A549 (cell line): Measurements from ENCODE around the gene PRAMEF11. TPM values are rescaled to one million over a fixed set of nuclear protein-coding genes. Genes with fewer than 3 reads are reported as not detected.
"Not testable (repeated sequence)": the region's sequence is repeated elsewhere in the genome, so short reads cannot be mapped to it uniquely, and the experiment has no call there.

Experiments used
- ATAC-seq, 2 experiments: fragments of 200-7000 bp in 1 of 2; fragments of >200 bp in 1 of 2; cut with Nextera tagmentation in 1 of 2; cut with Tn5 transposase in 1 of 2; 3 replicates each; pipeline versions ENCODE4 v1.8.0 to v1.9.1; 2018 to 2020; ENCODE audit warnings: mild to moderate bottlenecking in 1 of 2, moderate library complexity in 1 of 2
- CTCF ChIA-PET: fragments of 300-600 bp; sonication (Branson Sonifier 250); formaldehyde crosslinking; extraction: SDS; loops from one replicate; lab custom pipeline; 2021; ENCODE audit warnings: antibody characterized with exemption, inconsistent platforms; lab: Yijun Ruan, JAX
- POLR2A ChIA-PET: fragments of 350-600 bp; formaldehyde crosslinking; extraction: SDS; loops from one replicate; lab custom pipeline; 2021; ENCODE audit warnings: antibody characterized with exemption, inconsistent platforms; lab: Yijun Ruan, JAX
- DNase-seq, 2 experiments: peaks; one replicate each; pipeline versions ENCODE4 v3.0.0 to v3.0.0-alpha.2; 2011 to 2016; ENCODE audit warnings: low read depth in 1 of 2, low spot score in 1 of 2
- FAIRE-seq: peaks from 2 replicates; lab custom pipeline; 2011; peaks lifted over from hg19 to GRCh38; lab: Jason Lieb, UNC
- H3K27ac ChIP-seq, 2 experiments: fragments of >200 bp; sonication (Bioruptor Twin); formaldehyde crosslinking; 3 replicates each; pipeline ENCODE4 v1.5.1; 2016 to 2017
- H3K4me1 ChIP-seq: fragments of >200 bp; sonication (Bioruptor Twin); formaldehyde crosslinking; 3 replicates; pipeline ENCODE4 v1.6.1; 2016
- H3K4me2 ChIP-seq: fragments of >200 bp; sonication (Bioruptor Twin); formaldehyde crosslinking; 3 replicates; pipeline ENCODE4 v1.6.1; 2016
- H3K4me3 ChIP-seq: fragments of >200 bp; sonication (Bioruptor Twin); formaldehyde crosslinking; 3 replicates; pipeline ENCODE4 v1.5.1; 2016
- H3K9me3 ChIP-seq: fragments of >200 bp; sonication (Bioruptor Twin); formaldehyde crosslinking; 3 replicates; pipeline ENCODE4 v1.6.1; 2016
- CBX2 ChIP-seq: fragments of 200-600 bp; sonication (generic); IDR thresholded peaks from 2 replicates; pipeline ENCODE4 v1.6.1; 2016; ENCODE audit warnings: low read depth, mild to moderate bottlenecking, borderline replicate concordance
- CBX8 ChIP-seq: fragments of 200-600 bp; sonication (generic); IDR thresholded peaks from 2 replicates; pipeline ENCODE4 v1.6.1; 2016
- CTCF ChIP-seq: fragments of >200 bp; sonication (Bioruptor Twin); formaldehyde crosslinking; IDR thresholded peaks from 3 replicates; pipeline ENCODE4 v1.5.1; 2016
- E2F6 ChIP-seq: IDR thresholded peaks from 2 replicates; pipeline ENCODE4 v1.6.1; 2012; ENCODE audit warnings: low read depth, borderline replicate concordance
- EHF ChIP-seq: fragments of 250-450 bp; sonication (Bioruptor Pico); IDR thresholded peaks from 2 replicates; pipeline ENCODE4 v1.5.0; 2020; ENCODE audit warnings: mild to moderate bottlenecking
- EP300 ChIP-seq, 2 experiments: fragments of >200 bp; sonication (Bioruptor Twin); formaldehyde crosslinking; IDR thresholded peaks; 2 replicates in 1 of 2; 3 replicates in 1 of 2; pipeline ENCODE4 v1.6.1; 2016 to 2017
- HDAC2 ChIP-seq: fragments of 200-600 bp; sonication (generic); IDR thresholded peaks from 2 replicates; pipeline ENCODE4 v1.6.1; 2016
- HMGXB4 ChIP-seq: fragments of 250-450 bp; sonication (Bioruptor Pico); IDR thresholded peaks from 2 replicates; pipeline ENCODE4 v1.5.0; 2021; ENCODE audit warnings: mild to moderate bottlenecking, moderate library complexity, borderline replicate concordance
- JUN ChIP-seq, 2 experiments: fragments of >200 bp; sonication (Bioruptor Twin); formaldehyde crosslinking; IDR thresholded peaks; 2 replicates in 1 of 2; 3 replicates in 1 of 2; pipeline ENCODE4 v1.6.1; 2016 to 2017
- JUNB ChIP-seq: fragments of >200 bp; sonication (Bioruptor Twin); formaldehyde crosslinking; IDR thresholded peaks from 2 replicates; pipeline ENCODE4 v1.6.1; 2016
- MAX ChIP-seq: IDR thresholded peaks from 2 replicates; pipeline ENCODE4 v1.6.1; 2012
- RAD21 ChIP-seq, 2 experiments: fragments of >200 bp in 1 of 2; sonication (Bioruptor Twin) in 1 of 2; formaldehyde crosslinking in 1 of 2; IDR thresholded peaks in 1 of 2; conservative IDR thresholded peaks in 1 of 2; 2 replicates in 1 of 2; 3 replicates in 1 of 2; pipeline ENCODE4 v1.6.1; 2012 to 2018; ENCODE audit warnings: inconsistent platforms in 1 of 2
- REST ChIP-seq: fragments of 200-600 bp; sonication (generic); IDR thresholded peaks from 2 replicates; pipeline ENCODE4 v1.6.1; 2016; ENCODE audit warnings: antibody characterized with exemption, mild to moderate bottlenecking, moderate library complexity
- SMC3 ChIP-seq: fragments of >200 bp; sonication (Bioruptor Twin); formaldehyde crosslinking; IDR thresholded peaks from 3 replicates; pipeline ENCODE4 v1.6.1; 2018; ENCODE audit warnings: inconsistent platforms
- TFCP2L1 ChIP-seq: fragments of 250-450 bp; sonication (Bioruptor Pico); IDR thresholded peaks from 2 replicates; pipeline ENCODE4 v1.5.0; 2021; ENCODE audit warnings: mild to moderate bottlenecking
- ZFP36 ChIP-seq: fragments of 450-650 bp; IDR thresholded peaks from 2 replicates; pipeline ENCODE4 v1.6.1; 2014; ENCODE audit warnings: borderline replicate concordance; ENCODE audit not compliant: partially characterized antibody
- WGBS: methylation state at CpG from one replicate; pipeline ENCODE4 v1.1.6; 2017; ENCODE audit errors: missing lambda C conversion rate; 5-methylcytosine and 5-hydroxymethylcytosine counted together
- polyA plus RNA-seq, 4 experiments: library from polyadenylated mRNA; depleted of rRNA in 3 of 4; stranded (reverse); fragments of >200 nt; fragmentation: RNase III in 1 of 4; extraction: RNeasy Plus Mini Kit Qiagen cat#74134 plus additional on column Dnase treatment in 1 of 4; gene quantifications; 2 replicates in 3 of 4; 3 replicates in 1 of 4; pipeline ENCODE4 v1.2.3, GENCODE V29; 2011 to 2017

The PRAMEF11 gene
- polyA plus RNA-seq, 2 of the 4 experiments (the other 2 are of a cell fraction), result not detected

GRCh38 chr1:12781488-12781887 is 49.7 kb downstream of the PRAMEF11 start:
- FAIRE-seq, POLR2A ChIA-PET, H3K4me2 ChIP-seq, H3K27ac ChIP-seq, H3K4me3 ChIP-seq, ATAC-seq, H3K9me3 ChIP-seq, H3K4me1 ChIP-seq, DNase-seq, CTCF ChIA-PET: not testable (repeated sequence)
- TF ChIP-seq CTCF (peak; percentile 25), SMC3 (0 out of 3 replicates have a peak, but pooled peaks have one; percentile 22), RAD21 (conservative IDR thresholded peaks at IDR 0.05 in 1 of 2, IDR thresholded peaks at IDR 0.05 in 1 of 2) (peak; percentile 43 to 57; a peak in 3 of 5 replicates)
- WGBS, result 0% methylated on average over 5 of the region's 5 CpGs

- Histone ChIP-seq H3K9me3 (no peaks in the 10 kb centered on the region), H3K4me1 (no peaks in the 10 kb centered on the region), H3K4me3 (no peak overlapping the region), H3K4me2 (no peak overlapping the region), H3K27ac (no peak overlapping the region)
- TF ChIP-seq E2F6 (no peak), EP300 (IDR thresholded peaks at IDR 0.05) (no peak), RAD21 (conservative IDR thresholded peaks at IDR 0.05 in 1 of 2, IDR thresholded peaks at IDR 0.05 in 1 of 2) (0 out of 5 replicates have a peak, but pooled peaks of 1 of the 2 experiments have one; percentile 5)
- ChIA-PET CTCF (interaction anchor here (1.6 to 2.6 kb wide), 2 partner anchors 507 to 654 kb away, joined by 7 to 8 read pairs; no protein-coding TSS in a partner anchor), POLR2A (interaction anchor here (0.6 kb wide), 1 partner anchor 13 kb away, joined by 6 read pairs; no protein-coding TSS in a partner anchor)
- DNase-seq (no peak), FAIRE-seq (no peak), ATAC-seq (no peak)
- WGBS, result 64% methylated on average over 6 of the region's 6 CpGs
Observed at GRCh38 chr1:12778907-12779306, 52.3 kb downstream of the PRAMEF11 start.

GRCh38 chr1:12778061-12778460 is 53.1 kb downstream of the PRAMEF11 start:
- POLR2A ChIA-PET, result no interaction called here
- FAIRE-seq, result no peak
- DNase-seq, result no peak
- TF ChIP-seq EHF (CRISPR knock-in tag) (no peak), TFCP2L1 (no peak), CBX2 (no peak)
- no peak overlapping the region for H3K4me3 ChIP-seq
- CTCF ChIA-PET, result interaction anchor here (0.6 to 2.6 kb wide), 4 partner anchors 119 to 653 kb away, joined by 3 to 8 read pairs (median 6); no protein-coding TSS in a partner anchor
- no peaks in the 10 kb centered on the region for H3K4me1 ChIP-seq
- H3K4me2 ChIP-seq, result no peak overlapping the region
- H3K9me3 ChIP-seq, result no peaks in the 10 kb centered on the region
- ATAC-seq, result no peak
- 48% methylated on average over 4 of the region's 4 CpGs for WGBS
- no peak overlapping the region for H3K27ac ChIP-seq

GRCh38 chr1:12776801-12777557 is 54.2 kb downstream of the PRAMEF11 start:
- no peak for DNase-seq
- Histone ChIP-seq H3K27ac (no peak overlapping the region), H3K4me2 (no peak overlapping the region), H3K9me3 (no peaks in the 10 kb centered on the region), H3K4me3 (no peak overlapping the region), H3K4me1 (no peaks in the 10 kb centered on the region)
- CTCF ChIA-PET, result interaction anchor here (0.6 to 1.8 kb wide), 3 partner anchors 117 to 500 kb away, joined by 3 to 5 read pairs (median 4); no protein-coding TSS in a partner anchor
- no peak for TF ChIP-seq CBX2
- no peak for TF ChIP-seq CBX8
- no peak for TF ChIP-seq JUN (IDR thresholded peaks at IDR 0.05)
- TF ChIP-seq MAX, result no peak
- no peak for TF ChIP-seq JUNB
- no peak for TF ChIP-seq REST
- no peak for TF ChIP-seq HDAC2
- TF ChIP-seq ZFP36, result no peak
- no peak for TF ChIP-seq HMGXB4 (CRISPR knock-in tag)
- ATAC-seq, result no peak
- POLR2A ChIA-PET, result no interaction called here
- FAIRE-seq, result no peak
- WGBS, result 35% methylated on average over 8 of the region's 15 CpGs
